Endothelial cell of umbilical vein (primary cell): ENCODE measurements around the gene COLGALT1. TPM values are rescaled to one million over a fixed set of nuclear protein-coding genes. Genes with fewer than 3 reads are reported as not detected.

Experiments
- BruUV-seq: library from RNA; stranded (reverse); fragments of 400-500 nt; replicated peaks from 2 replicates; lab custom pipeline; 2021; lab: Mats Ljungman, UMichigan
- CTCF ChIA-PET: fragments of 300-600, 350-600 bp; sonication (Branson Sonifier 250); formaldehyde crosslinking; loops from one replicate; lab custom pipeline; 2021; ENCODE audit warnings: antibody characterized with exemption, inconsistent platforms; lab: Charles Lee
- POLR2A ChIA-PET: fragments of 300-600, 350-600 bp; sonication (Branson Sonifier 250); formaldehyde crosslinking; loops from one replicate; lab custom pipeline; 2021; ENCODE audit warnings: antibody characterized with exemption, inconsistent platforms; lab: Charles Lee
- DNase-seq: peaks from one replicate; pipeline ENCODE4 v3.0.0-alpha.2; 2011; ENCODE audit warnings: low read depth, low spot score
- FAIRE-seq: peaks from 2 replicates; lab custom pipeline; 2011; peaks lifted over from hg19 to GRCh38; lab: Jason Lieb, UNC
- H2AFZ ChIP-seq: 2 replicates; pipeline ENCODE4 v1.6.0; 2012; ENCODE audit warnings: low read depth, low read length, control low read depth, inconsistent platforms
- H3K27ac ChIP-seq: 2 replicates; pipeline ENCODE4 v1.5.1; 2011; ENCODE audit warnings: low read depth, mild to moderate bottlenecking, control low read depth, low read length, moderate library complexity; ENCODE audit not compliant: insufficient read depth
- H3K27me3 ChIP-seq, 2 experiments: 2 replicates each; pipeline versions ENCODE4 v1.6.0 to v1.6.1; 2011; ENCODE audit warnings: low read length in 2 of 2, mixed read lengths in 1 of 2; ENCODE audit not compliant: control insufficient read depth in 2 of 2, insufficient read depth in 2 of 2
- H3K36me3 ChIP-seq, 2 experiments: 2 replicates in 1 of 2; 3 replicates in 1 of 2; pipeline ENCODE4 v1.5.1; 2011; ENCODE audit warnings: low read length in 2 of 2, mild to moderate bottlenecking in 1 of 2, moderate library complexity in 1 of 2; ENCODE audit not compliant: control insufficient read depth in 2 of 2, insufficient read depth in 2 of 2; ENCODE audit errors: extremely low read depth in 1 of 2
- H3K4me1 ChIP-seq: 3 replicates; pipeline ENCODE4 v1.5.1; 2011; ENCODE audit warnings: mild to moderate bottlenecking, low read length; ENCODE audit not compliant: control insufficient read depth, insufficient read depth; ENCODE audit errors: extremely low read depth
- H3K4me2 ChIP-seq: 2 replicates; pipeline ENCODE4 v1.6.1; 2011; ENCODE audit warnings: low read length, control low read depth, mixed read lengths; ENCODE audit not compliant: insufficient read depth
- H3K4me3 ChIP-seq, 3 experiments: fragments of 200-600 bp in 1 of 3; sonication (generic), shearing (Covaris generic) in 1 of 3; replicated peaks in 1 of 3; 2 replicates each; pipeline ENCODE4 v1.5.1; 2011 to 2016; ENCODE audit warnings: control low read depth in 3 of 3, low read length in 3 of 3, mild to moderate bottlenecking in 2 of 3, inconsistent platforms in 1 of 3, low read depth in 1 of 3, moderate library complexity in 1 of 3; ENCODE audit not compliant: insufficient read depth in 1 of 3
- H3K79me2 ChIP-seq: 2 replicates; pipeline ENCODE4 v1.6.0; 2012; ENCODE audit warnings: low read length, inconsistent platforms; ENCODE audit not compliant: control insufficient read depth, insufficient read depth
- H3K9ac ChIP-seq: replicated peaks from 2 replicates; pipeline ENCODE3; 2011; ENCODE audit warnings: low read length, control low read depth; ENCODE audit not compliant: insufficient read depth; ENCODE audit errors: extremely low read depth
- H3K9me1 ChIP-seq: replicated peaks from 3 replicates; pipeline ENCODE4 v1.6.0; 2011; ENCODE audit warnings: mild to moderate bottlenecking, low read length; ENCODE audit not compliant: control insufficient read depth, insufficient read depth; ENCODE audit errors: extremely low read depth
- H3K9me3 ChIP-seq: replicated peaks from 2 replicates; pipeline ENCODE4 v1.5.1; 2012; ENCODE audit warnings: low read length, inconsistent platforms; ENCODE audit not compliant: control insufficient read depth, insufficient read depth
- H4K20me1 ChIP-seq: replicated peaks from 2 replicates; pipeline ENCODE3; 2011; ENCODE audit warnings: mild to moderate bottlenecking, low read length; ENCODE audit not compliant: control insufficient read depth, insufficient read depth; ENCODE audit errors: extremely low read depth
- EZH2 ChIP-seq: IDR thresholded peaks from 2 replicates; pipeline ENCODE4 v1.6.1; 2012; ENCODE audit warnings: borderline replicate concordance, low read depth, mild to moderate bottlenecking, moderate library complexity, low read length, inconsistent platforms; ENCODE audit not compliant: severe bottlenecking
- FOS ChIP-seq: IDR thresholded peaks from 2 replicates; pipeline ENCODE4 v1.6.1; 2011; ENCODE audit warnings: mild to moderate bottlenecking, low read length, moderate library complexity, borderline replicate concordance; ENCODE audit not compliant: insufficient read depth
- GATA2 ChIP-seq: IDR thresholded peaks from 2 replicates; pipeline ENCODE4 v1.7.0; 2011; ENCODE audit warnings: low read depth, mild to moderate bottlenecking, moderate library complexity, mixed read lengths, low read length; ENCODE audit not compliant: insufficient read length, insufficient read depth
- JUN ChIP-seq: IDR thresholded peaks from 2 replicates; pipeline ENCODE4 v1.6.1; 2011; ENCODE audit warnings: borderline replicate concordance, low read depth; ENCODE audit not compliant: insufficient read length, insufficient read depth
- MYC ChIP-seq: IDR thresholded peaks from one replicate; pipeline ENCODE4 v1.6.1; 2011; ENCODE audit warnings: mild to moderate bottlenecking, low read depth, low read length
- POLR2A ChIP-seq: IDR thresholded peaks from 2 replicates; pipeline ENCODE4 v1.6.1; 2012; ENCODE audit warnings: low read depth, mild to moderate bottlenecking, control low read depth, low read length
- POLR2AphosphoS5 ChIP-seq: IDR thresholded peaks from 2 replicates; pipeline ENCODE4 v1.6.1; 2012; ENCODE audit warnings: low read depth, mild to moderate bottlenecking, control low read depth, low read length, moderate library complexity; ENCODE audit not compliant: insufficient read depth
- dilution Hi-C: fragments of 300-500 bp; cut with MboI; formaldehyde crosslinking; loops from one replicate; pipeline ENCODE4 v1.15.0; 2019; ENCODE audit warnings: low sequenced_read_pairs; ENCODE audit not compliant: extremely low pct_ligation_motif_present
- intact Hi-C: fragments of 100-400 bp; cut with micrococcal nuclease; formaldehyde crosslinking; loops from one replicate; pipeline ENCODE4 v1.10.0; 2022
- polyA plus RNA-seq, 4 experiments: library from polyadenylated mRNA; depleted of rRNA in 3 of 4; stranded (reverse) in 3 of 4; unstranded in 1 of 4; fragments of >200 nt; gene quantifications; 2 replicates each; pipeline versions ENCODE4 v1.2.1 to v1.2.3, GENCODE V29; 2011 to 2012; ENCODE audit warnings: missing spikeins in 1 of 4
- total RNA-seq: library from RNA; stranded (reverse); gene quantifications from 2 replicates; pipeline ENCODE4 v1.2.3, GENCODE V29; 2021
- TF ChIP-seq, protein P1 (sequence below), 2 donors: IDR thresholded peaks; 1 replicate in 1 of 2; 2 replicates in 1 of 2; pipeline ENCODE4 v1.5.1; 2011; ENCODE audit warnings: low read length in 2 of 2, mild to moderate bottlenecking in 2 of 2, moderate library complexity in 2 of 2, control low read depth in 1 of 2, inconsistent platforms in 1 of 2, low read depth in 1 of 2; ENCODE audit not compliant: insufficient read depth in 1 of 2; ENCODE audit errors: extremely low read depth in 1 of 2
- TF ChIP-seq, protein P2 (sequence below): IDR thresholded peaks from 2 replicates; pipeline ENCODE4 v1.6.1; 2011; ENCODE audit not compliant: insufficient read depth, insufficient read length

Gene COLGALT1
- total and polyA plus RNA-seq, 2 donors (not counting 3 experiments of a cell fraction or from before 2014, with no cell fraction given) = 263 to 355 TPM

DNA sequence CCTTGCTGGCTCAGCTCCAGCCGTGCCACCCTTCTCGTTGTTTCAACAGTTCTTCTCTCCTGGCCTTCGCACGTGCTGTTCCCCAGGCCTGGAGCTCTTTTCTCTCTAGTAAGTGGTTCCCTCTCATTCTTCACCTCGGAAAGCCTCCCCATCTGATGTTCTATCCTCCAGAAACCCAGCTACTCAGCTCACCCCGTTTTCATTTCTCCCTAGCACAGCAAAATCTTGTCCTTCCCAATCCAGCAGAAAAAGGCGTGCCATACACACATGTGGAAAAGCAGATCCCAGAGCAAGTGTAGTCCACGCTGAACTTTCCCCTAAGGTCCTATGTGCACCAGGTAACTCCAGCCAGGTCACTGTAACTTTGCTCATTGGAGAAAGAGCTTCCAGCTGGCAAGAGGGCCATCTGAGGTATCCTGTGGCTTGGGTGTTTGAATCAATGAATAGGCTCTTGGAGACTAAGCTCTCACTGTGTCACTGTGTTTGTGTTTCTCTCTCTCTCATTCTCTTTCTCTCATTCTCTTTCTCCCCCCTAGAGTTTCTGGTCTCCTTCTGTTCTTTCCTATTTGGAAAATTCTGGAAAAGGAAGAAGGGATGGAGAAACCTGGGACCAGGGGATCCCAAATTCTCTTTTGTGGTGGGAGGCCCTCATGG lies 49.0 kb downstream of the COLGALT1 start:
- Histone ChIP-seq H3K4me2 (no peak overlapping the region), H3K4me1 (no peaks in the 10 kb centered on the region), H3K27me3 (peaks cover 2 to 3% of the 10 kb centered on the region in 2 experiments), H4K20me1 (no peaks in the 10 kb centered on the region), H3K9ac (no peak overlapping the region), H2AFZ (no peak overlapping the region), H3K36me3 (no peaks in the 10 kb centered on the region), H3K79me2 (no peaks in the 10 kb centered on the region), H3K27ac (no peak overlapping the region), H3K9me1 (no peaks in the 10 kb centered on the region), H3K9me3 (no peaks in the 10 kb centered on the region), H3K4me3 (no peak overlapping the region)
- ChIA-PET POLR2A (interaction anchor here (0.6 to 0.7 kb wide), 2 partner anchors 163 to 255 kb away, joined by 3 read pairs; partner anchors contain the start of gene RPL18A), CTCF (interaction anchor here (1.2 to 1.5 kb wide), 3 partner anchors 12 to 109 kb away, joined by 3 to 4 read pairs (median 3); no protein-coding TSS in a partner anchor)
- FAIRE-seq (no peak), DNase-seq (no peak)
- BruUV-seq = no TSS peak
- TF ChIP-seq, protein P1, sequence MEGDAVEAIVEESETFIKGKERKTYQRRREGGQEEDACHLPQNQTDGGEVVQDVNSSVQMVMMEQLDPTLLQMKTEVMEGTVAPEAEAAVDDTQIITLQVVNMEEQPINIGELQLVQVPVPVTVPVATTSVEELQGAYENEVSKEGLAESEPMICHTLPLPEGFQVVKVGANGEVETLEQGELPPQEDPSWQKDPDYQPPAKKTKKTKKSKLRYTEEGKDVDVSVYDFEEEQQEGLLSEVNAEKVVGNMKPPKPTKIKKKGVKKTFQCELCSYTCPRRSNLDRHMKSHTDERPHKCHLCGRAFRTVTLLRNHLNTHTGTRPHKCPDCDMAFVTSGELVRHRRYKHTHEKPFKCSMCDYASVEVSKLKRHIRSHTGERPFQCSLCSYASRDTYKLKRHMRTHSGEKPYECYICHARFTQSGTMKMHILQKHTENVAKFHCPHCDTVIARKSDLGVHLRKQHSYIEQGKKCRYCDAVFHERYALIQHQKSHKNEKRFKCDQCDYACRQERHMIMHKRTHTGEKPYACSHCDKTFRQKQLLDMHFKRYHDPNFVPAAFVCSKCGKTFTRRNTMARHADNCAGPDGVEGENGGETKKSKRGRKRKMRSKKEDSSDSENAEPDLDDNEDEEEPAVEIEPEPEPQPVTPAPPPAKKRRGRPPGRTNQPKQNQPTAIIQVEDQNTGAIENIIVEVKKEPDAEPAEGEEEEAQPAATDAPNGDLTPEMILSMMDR (IDR thresholded peaks at IDR 0.05; ENCODE audit: extremely low read depth in 1 of 2, insufficient read depth in 1 of 2, low read depth in 1 of 2, low read length in 2 of 2) = no peak
- TF ChIP-seq POLR2AphosphoS5 = no peak
- no peak for TF ChIP-seq JUN
- TF ChIP-seq, protein P2, sequence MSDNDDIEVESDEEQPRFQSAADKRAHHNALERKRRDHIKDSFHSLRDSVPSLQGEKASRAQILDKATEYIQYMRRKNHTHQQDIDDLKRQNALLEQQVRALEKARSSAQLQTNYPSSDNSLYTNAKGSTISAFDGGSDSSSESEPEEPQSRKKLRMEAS = no peak
- no peak for TF ChIP-seq GATA2
- TF ChIP-seq POLR2A = no peak
- no peak for TF ChIP-seq FOS
- TF ChIP-seq MYC = no peak
- TF ChIP-seq EZH2 = no peak
- dilution Hi-C loops (no loop called here), intact Hi-C loops (no loop called here)
